GM12878 (cell line): ENCODE data around the gene MAD1L1. TPM values are rescaled to one million over a fixed set of nuclear protein-coding genes. Genes with fewer than 3 reads are reported as not detected.

ENCODE experiments used
- ATAC-seq: fragments of 200-7000 bp; cut with Tn5 transposase; 3 replicates; pipeline ENCODE4 v1.9.1; 2020; ENCODE audit warnings: mild to moderate bottlenecking, moderate library complexity
- BruUV-seq: library from RNA; stranded (reverse); fragments of 400-500 nt; replicated peaks from 2 replicates; lab custom pipeline; 2021; lab: Mats Ljungman, UMichigan
- CTCF ChIA-PET: fragments of 300-600 bp; sonication (Branson Sonifier 250); formaldehyde crosslinking; extraction: SDS; loops from one replicate; lab custom pipeline; 2021; ENCODE audit warnings: inconsistent platforms; lab: Yijun Ruan, JAX
- POLR2A ChIA-PET: fragments of 350-600 bp; formaldehyde crosslinking; extraction: SDS; loops from one replicate; lab custom pipeline; 2021; ENCODE audit warnings: inconsistent platforms; lab: Charles Lee
- RAD21 ChIA-PET: fragments of 300-600 bp; sonication (Branson Sonifier 250); formaldehyde crosslinking; loops from one replicate; lab custom pipeline; 2023; ENCODE audit warnings: antibody characterized with exemption; ENCODE audit not compliant: unreplicated experiment; lab: Charles Lee
- SMC1A ChIA-PET: fragments of 300-600 bp; sonication (Branson Sonifier 250); formaldehyde crosslinking; loops from one replicate; lab custom pipeline; 2023; ENCODE audit not compliant: unreplicated experiment, uncharacterized antibody; lab: Charles Lee
- DNase-seq: peaks from one replicate; pipeline ENCODE4 v3.0.0-alpha.2; 2011; ENCODE audit warnings: low read depth, low spot score
- FAIRE-seq: peaks from 3 replicates; lab custom pipeline; 2011; peaks lifted over from hg19 to GRCh38; lab: Jason Lieb, UNC
- H2AFZ ChIP-seq: 2 replicates; pipeline ENCODE4 v1.6.0; 2011; ENCODE audit warnings: low read depth, low read length, control low read depth; ENCODE audit not compliant: control insufficient read depth
- H3K27ac ChIP-seq: 2 replicates; pipeline ENCODE4 v1.5.1; 2011; ENCODE audit warnings: control low read depth; ENCODE audit not compliant: control insufficient read depth, insufficient read depth
- H3K27me3 ChIP-seq, 2 experiments: replicated peaks in 1 of 2; 2 replicates each; pipeline versions ENCODE4 v1.6.0 to v1.6.1; 2011; ENCODE audit warnings: low read length in 1 of 2; ENCODE audit not compliant: control insufficient read depth in 2 of 2, insufficient read depth in 2 of 2
- H3K36me3 ChIP-seq, 2 experiments: 2 replicates each; pipeline ENCODE4 v1.5.1; 2011; ENCODE audit warnings: low read length in 1 of 2; ENCODE audit not compliant: control insufficient read depth in 2 of 2, insufficient read depth in 2 of 2
- H3K4me1 ChIP-seq: 2 replicates; pipeline ENCODE4 v1.6.1; 2011; ENCODE audit warnings: mild to moderate bottlenecking, low read length, moderate library complexity, mixed read lengths; ENCODE audit not compliant: control insufficient read depth, insufficient read depth
- H3K4me2 ChIP-seq: 2 replicates; pipeline ENCODE4 v1.6.0; 2011; ENCODE audit warnings: control low read depth; ENCODE audit not compliant: control insufficient read depth, insufficient read depth
- H3K4me3 ChIP-seq: fragments of 200-600 bp; sonication (generic); 2 replicates; pipeline ENCODE4 v1.5.1; 2016
- H3K79me2 ChIP-seq: 2 replicates; pipeline ENCODE4 v1.6.0; 2011; ENCODE audit warnings: low read length; ENCODE audit not compliant: control insufficient read depth, insufficient read depth
- H3K9ac ChIP-seq: 2 replicates; pipeline ENCODE4 v1.8.0; 2011; ENCODE audit warnings: low read length, control low read depth, mixed read lengths; ENCODE audit not compliant: control insufficient read depth, insufficient read depth
- H3K9me3 ChIP-seq: replicated peaks from 3 replicates; pipeline ENCODE4 v1.5.1; 2011; ENCODE audit warnings: mild to moderate bottlenecking, low read length; ENCODE audit not compliant: control insufficient read depth, insufficient read depth
- H4K20me1 ChIP-seq: 2 replicates; pipeline ENCODE4 v1.6.0; 2011; ENCODE audit not compliant: control insufficient read depth, insufficient read depth
- BRCA1 ChIP-seq: IDR thresholded peaks from 2 replicates; pipeline ENCODE4 v1.6.1; 2011; ENCODE audit warnings: low read depth, low read length, improper control_type of control experiment
- IKZF2 ChIP-seq, 2 experiments: fragments of 450-650 bp; IDR thresholded peaks; 2 replicates each; pipeline ENCODE4 v1.6.1; 2017; ENCODE audit warnings: mild to moderate bottlenecking in 2 of 2, moderate library complexity in 2 of 2
- WGBS: methylation state at CpG from one replicate; pipeline ENCODE4 v1.1.6; 2016; ENCODE audit warnings: low lambda C conversion rate; ENCODE audit not compliant: insufficient replicate concordance, insufficient coverage; ENCODE audit errors: missing lambda C conversion rate; 5-methylcytosine and 5-hydroxymethylcytosine counted together
- in situ Hi-C: fragments of 300-500 bp; cut with MboI; formaldehyde crosslinking; loops from 9 replicates; pipeline ENCODE4 v1.14.3; 2018; ENCODE audit warnings: mixed read lengths
- intact Hi-C: fragments of 100-400 bp; cut with micrococcal nuclease; formaldehyde crosslinking; loops from one replicate; pipeline ENCODE4 v1.14.2; 2022; ENCODE audit not compliant: unreplicated experiment
- polyA plus RNA-seq, 11 experiments: library from polyadenylated mRNA; depleted of rRNA in 4 of 11; unstranded in 6 of 11; stranded (reverse) in 5 of 11; fragments of >200 nt; fragmentation: Nextera tagmentation in 4 of 11; fragmentation: Illumina TruSeq in 1 of 11; extraction: Ambion mirVana in 4 of 11; extraction: Trizol in 1 of 11; gene quantifications; 1 replicate in 1 of 11; 2 replicates in 10 of 11; pipeline versions ENCODE4 v1.2.1 to v1.2.3, GENCODE V29; 2011 to 2016; ENCODE audit warnings: inconsistent platforms in 2 of 11, missing spikeins in 2 of 11, low read depth in 1 of 11
- total RNA-seq, 4 experiments: library from RNA; depleted of rRNA in 3 of 4; stranded (reverse); fragments of >200 nt in 3 of 4; fragmentation: Illumina TruSeq in 1 of 4; extraction: Trizol in 1 of 4; gene quantifications; 2 replicates each; pipeline versions ENCODE4 v1.2.1 to v1.2.3, GENCODE V29; 2013 to 2021

Gene MAD1L1
- total and polyA plus RNA-seq, 10 of the 15 experiments (the other 5 are each of a cell fraction or from before 2014, with no cell fraction given) = 2.2 to 76.8 (median 38.3) TPM

- TF ChIP-seq IKZF2 (IDR thresholded peaks at IDR 0.05) = no peak
- TF ChIP-seq, all 136 proteins: peak for 0
Measured at GRCh38 chr7:1897076-1897860, 335.5 kb downstream of the MAD1L1 start (continued).

- ChIA-PET CTCF (no interaction called here), SMC1A (no interaction called here), POLR2A (no interaction called here), RAD21 (no interaction called here)
- H2AFZ ChIP-seq = no peak overlapping the region
- H3K4me1 ChIP-seq = no peaks in the 10 kb centered on the region
- BruUV-seq = no TSS peak
- H4K20me1 ChIP-seq = no peaks in the 10 kb centered on the region
- no peak overlapping the region for H3K4me3 ChIP-seq
- no peaks in the 10 kb centered on the region for H3K27me3 ChIP-seq
- in situ Hi-C loops (no loop called here), intact Hi-C loops (no loop called here)
- no peak for DNase-seq
- no peak overlapping the region for H3K9ac ChIP-seq
- H3K9me3 ChIP-seq = no peaks in the 10 kb centered on the region
- no peak overlapping the region for H3K27ac ChIP-seq
- no peak for ATAC-seq
- no peak for FAIRE-seq
- H3K36me3 ChIP-seq = peaks cover 0 to 6% of the 10 kb centered on the region in 2 experiments; a peak in 3 of 4 replicates
- no peaks in the 10 kb centered on the region for H3K79me2 ChIP-seq
- H3K4me2 ChIP-seq = no peak overlapping the region
- no peak for TF ChIP-seq BRCA1
- WGBS = 90% methylated on average over 30 of the region's 30 CpGs
Measured at GRCh38 chr7:1895664-1896515, 336.9 kb downstream of the MAD1L1 start.
